ENCODE results near the gene GBP2.

GBP2 gene

GRCh38 chr1:89065079-89065868 lies 60.6 kb downstream of the GBP2 start, which contains the start of gene GBP1:
Gene GBP1 (minus strand): TSS chr1:89065208. CDS start chr1:89063234, 1,974 bp downstream.
- DNase-seq (ENCODE audit: low spot score): no peak

GRCh38 chr1:89064632-89065031 lies 61.3 kb downstream of the GBP2 start:
- no peak for DNase-seq (ENCODE audit: low spot score)

- no peak for DNase-seq (ENCODE audit: low spot score)
These were observed 62.8 kb downstream of the GBP2 start for GRCh38 chr1:89063094-89063493.

- DNase-seq (ENCODE audit: low spot score): no peak
These were observed 65.8 kb downstream of the GBP2 start for GRCh38 chr1:89060091-89060490.
